HG02943 (cell line): ENCODE results near the gene NTSR1.

ENCODE experiments used
- ATAC-seq: cut with Tn5 transposase; IDR thresholded peaks from one replicate; pipeline ENCODE4 v1.9.1; 2021; ENCODE audit warnings: mild to moderate bottlenecking, low read depth, moderate library complexity; ENCODE audit not compliant: unreplicated experiment

Gene NTSR1

GRCh38 chr20:62736407-62737071, 27.9 kb downstream of the NTSR1 start:
- ATAC-seq: no peak

GRCh38 chr20:62737271-62737811, 28.7 kb downstream of the NTSR1 start:
- no peak for ATAC-seq

GRCh38 chr20:62738025-62738881, 29.6 kb downstream of the NTSR1 start:
- no peak for ATAC-seq

DNA sequence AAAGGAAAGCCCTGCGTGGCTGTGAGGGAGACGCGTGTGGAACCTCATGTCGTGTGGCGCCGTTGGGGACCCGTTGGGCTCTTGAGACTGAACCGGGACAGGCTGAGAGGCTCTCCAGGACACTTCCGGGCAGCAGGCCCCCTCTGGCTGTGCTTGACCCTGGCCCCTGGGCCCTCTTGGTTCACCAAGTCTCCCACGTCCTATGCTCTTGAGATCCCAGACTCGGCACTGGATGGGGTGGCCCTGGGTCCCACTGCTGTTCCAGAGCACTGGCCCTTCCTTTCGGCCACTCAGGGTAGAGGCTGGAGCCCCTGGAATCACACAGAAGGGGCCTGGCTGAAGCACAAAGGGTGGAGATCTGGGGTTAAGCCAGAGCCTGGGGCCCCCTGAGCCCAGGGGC, 30.4 kb downstream of the NTSR1 start:
- ATAC-seq: no peak

DNA sequence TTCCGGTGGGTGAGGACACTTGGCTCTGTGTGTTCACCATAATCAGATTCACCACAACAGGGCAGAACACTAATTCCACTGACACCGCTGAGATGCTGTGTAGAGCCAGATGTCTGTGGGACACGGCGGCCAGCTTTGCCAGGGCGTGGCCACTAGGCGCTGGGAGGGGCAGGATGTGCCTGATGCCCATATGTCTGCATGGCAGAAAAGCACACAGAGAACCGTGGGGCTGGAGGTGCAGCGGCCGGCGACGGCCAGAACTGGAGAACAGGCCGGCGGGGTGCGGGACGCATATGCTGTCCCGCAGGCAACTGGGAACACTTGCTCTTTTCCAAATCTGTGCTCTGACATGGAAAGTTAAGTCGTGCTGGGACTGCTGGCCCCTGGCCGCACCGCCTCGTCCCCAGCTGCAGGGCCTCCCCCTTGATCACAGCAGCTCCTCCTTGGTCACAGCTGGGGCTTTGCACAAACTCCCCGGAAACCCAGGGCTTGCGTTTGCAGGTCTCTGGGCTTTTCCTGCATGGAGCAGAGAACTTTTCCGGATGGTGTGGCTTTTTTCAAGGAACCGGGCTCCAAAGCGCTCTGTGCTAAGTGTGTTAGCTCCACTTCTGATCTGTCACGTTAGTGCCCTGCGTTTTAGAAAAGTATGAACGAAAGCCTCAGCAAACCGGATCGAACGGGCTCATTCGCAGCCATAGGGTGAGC, 31.1 kb downstream of the NTSR1 start:
- ATAC-seq: peak; percentile 9

DNA sequence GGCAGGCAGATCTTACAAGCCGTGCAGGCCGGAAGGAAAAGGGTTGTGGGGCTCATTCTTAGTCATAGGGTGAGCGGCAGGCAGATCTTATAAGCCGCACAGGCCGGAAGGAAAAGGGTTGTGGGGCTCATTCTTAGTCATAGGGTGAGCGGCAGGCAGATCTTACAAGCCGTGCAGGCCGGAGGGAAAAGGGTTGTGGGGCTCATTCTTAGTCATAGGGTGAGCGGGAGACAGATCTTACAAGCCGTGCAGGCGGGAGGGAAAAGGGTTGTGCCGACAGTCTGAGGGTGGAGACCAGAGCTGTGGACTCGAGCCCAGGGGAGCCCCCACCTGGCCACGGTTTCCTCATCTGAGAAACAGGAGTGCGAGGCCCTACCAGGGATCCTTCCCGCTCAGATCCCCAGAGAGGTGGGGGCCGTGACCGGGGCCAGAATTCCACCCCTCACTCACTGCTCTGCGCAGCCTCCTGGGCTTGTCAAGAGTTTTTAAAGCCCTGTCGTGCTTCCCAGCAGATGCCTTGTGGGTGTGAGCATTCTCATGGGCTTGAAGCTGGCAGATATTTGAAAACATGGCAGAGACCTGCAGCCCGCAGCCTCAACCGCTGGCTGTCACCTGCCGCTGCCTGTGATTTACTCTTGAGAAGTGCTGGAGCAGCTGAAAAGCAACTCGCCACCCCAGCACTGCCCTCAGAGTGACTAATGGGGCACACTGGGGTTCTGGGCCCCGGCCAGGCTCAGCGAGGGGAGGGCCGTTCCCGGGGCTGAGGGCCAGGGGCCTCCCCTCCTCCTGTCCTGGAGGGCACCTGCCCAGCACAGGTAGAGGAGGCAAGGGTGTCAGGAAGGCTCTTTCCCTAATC, 31.9 kb downstream of the NTSR1 start:
- ATAC-seq: peak; percentile 69

DNA sequence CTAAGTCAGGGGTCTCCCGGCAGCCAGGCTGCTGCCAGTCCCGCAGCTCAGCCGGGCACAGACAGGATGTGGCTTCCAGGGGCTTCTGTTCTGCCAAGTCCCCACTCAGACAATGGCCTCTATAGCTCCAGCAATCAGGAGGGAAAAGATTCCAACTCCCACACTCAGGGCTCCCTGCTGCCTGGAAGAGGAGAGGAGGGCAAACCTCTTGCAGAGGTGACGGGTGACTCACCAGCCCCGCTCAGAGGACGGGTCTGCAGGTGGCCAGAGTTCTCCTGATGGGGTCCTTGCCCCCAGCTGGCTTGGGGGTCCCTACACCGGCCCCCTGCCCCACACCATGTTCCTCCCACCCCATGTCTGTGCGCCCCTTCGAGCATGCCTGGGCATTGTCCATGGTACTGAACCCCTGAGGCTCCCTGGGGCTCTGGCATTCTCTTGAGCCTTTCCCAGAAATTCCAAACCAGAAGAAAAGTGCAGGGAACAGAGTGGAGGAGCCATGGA, 32.6 kb downstream of the NTSR1 start:
- no peak for ATAC-seq

GRCh38 chr20:62741701-62742491, 33.3 kb downstream of the NTSR1 start:
- ATAC-seq: no peak

DNA sequence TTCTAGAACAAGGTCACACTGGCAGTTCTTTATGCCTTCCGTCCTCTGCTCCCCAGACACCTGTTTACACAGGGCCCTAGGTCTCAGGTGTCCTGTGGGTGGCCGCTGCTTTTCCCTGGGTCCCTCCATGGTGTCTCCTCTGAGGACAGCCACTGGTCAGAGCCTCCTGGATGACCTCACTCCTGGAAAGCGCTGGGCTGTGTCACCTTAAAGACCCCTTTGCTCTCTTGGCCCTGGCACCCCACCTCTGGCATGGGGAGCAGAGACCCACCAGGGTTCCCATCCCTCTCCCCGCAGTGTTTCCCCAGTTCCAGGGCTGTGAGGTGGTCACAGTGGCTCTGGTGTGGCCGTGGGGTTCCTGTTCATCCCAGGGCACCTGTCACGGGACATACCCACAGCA, 33.9 kb downstream of the NTSR1 start:
- ATAC-seq: no peak

DNA sequence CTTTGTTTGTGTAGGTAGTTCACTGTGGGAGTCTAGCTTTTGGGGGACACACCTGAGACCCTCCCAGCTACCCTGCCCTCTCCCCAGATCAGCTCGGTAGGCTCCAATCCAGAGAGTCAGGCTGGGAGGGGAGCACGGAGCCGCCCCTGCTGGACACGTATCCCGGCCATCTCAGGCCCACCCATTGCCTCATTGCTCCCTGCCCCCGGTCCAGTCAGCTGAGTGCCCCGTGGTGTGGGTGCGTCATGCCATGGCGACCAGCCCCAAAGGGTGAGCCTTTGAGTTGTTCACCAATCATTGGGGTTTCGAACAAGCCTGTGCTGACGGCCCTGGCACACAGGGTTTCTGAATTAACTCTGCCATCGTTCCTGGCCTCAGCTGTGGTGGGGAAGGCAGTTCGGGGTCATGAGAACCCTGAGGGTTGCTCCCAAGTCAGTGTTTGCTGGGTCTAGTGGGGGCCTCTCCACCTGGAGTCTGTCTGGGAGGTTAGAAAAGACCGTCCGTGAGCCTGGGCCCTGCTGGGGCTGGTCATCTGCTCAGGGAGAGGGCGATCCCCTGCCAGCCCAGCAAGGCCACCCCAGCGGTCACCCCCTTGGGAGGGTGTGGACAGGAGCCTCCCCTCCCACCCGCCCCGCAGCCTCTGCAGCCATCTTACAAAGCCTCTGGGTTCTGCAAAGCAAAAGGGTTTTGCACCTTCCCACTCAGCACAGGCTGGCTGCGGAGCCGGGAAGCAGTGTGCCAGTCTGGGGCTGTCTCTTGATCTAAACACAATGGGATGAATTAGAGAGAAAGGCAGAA, 34.5 kb downstream of the NTSR1 start:
- ATAC-seq: no peak

- ATAC-seq: no peak
These were observed 35.2 kb downstream of the NTSR1 start for GRCh38 chr20:62743777-62744317.

GRCh38 chr20:62744741-62745191, 36.1 kb downstream of the NTSR1 start:
- ATAC-seq: no peak

GRCh38 chr20:62745279-62745951, 36.8 kb downstream of the NTSR1 start:
- ATAC-seq: no peak

GRCh38 chr20:62745952-62746288, 37.3 kb downstream of the NTSR1 start:
- ATAC-seq: no peak

- ATAC-seq: no peak
These were observed 39.7 kb downstream of the NTSR1 start for GRCh38 chr20:62748311-62748710.

- no peak for ATAC-seq
These were observed 41.3 kb downstream of the NTSR1 start for GRCh38 chr20:62749851-62750445.

- ATAC-seq: no peak
These were observed 43.0 kb downstream of the NTSR1 start for GRCh38 chr20:62751551-62752150.
